DND-41 (cell line): ENCODE data around the gene DLG1.

ENCODE experiments used
- ATAC-seq: fragments of 200-7000 bp; cut with Tn5 transposase; 3 replicates; pipeline ENCODE4 v1.9.1; 2021; ENCODE audit warnings: low read depth; ENCODE audit not compliant: insufficient read depth
- DNase-seq: peaks from one replicate; pipeline ENCODE4 v3.0.0-alpha.2; 2020
- H2AFZ ChIP-seq: 2 replicates; pipeline ENCODE4 v1.6.0; 2012; ENCODE audit warnings: low read depth, low read length
- H3K27ac ChIP-seq: 2 replicates; pipeline ENCODE4 v1.5.1; 2012; ENCODE audit warnings: low read length, inconsistent platforms
- H3K27me3 ChIP-seq: fragments of 200-600 bp; sonication (generic); 2 replicates; pipeline ENCODE4 v1.6.0; 2012; ENCODE audit warnings: low read length, mild to moderate bottlenecking, inconsistent platforms; ENCODE audit not compliant: insufficient read depth, poor library complexity
- H3K36me3 ChIP-seq: 2 replicates; pipeline ENCODE4 v1.5.1; 2012; ENCODE audit warnings: low read length, inconsistent platforms; ENCODE audit not compliant: insufficient read depth
- H3K4me1 ChIP-seq: 2 replicates; pipeline ENCODE4 v1.5.1; 2012; ENCODE audit warnings: mild to moderate bottlenecking, low read length; ENCODE audit not compliant: insufficient read depth
- H3K4me2 ChIP-seq: 2 replicates; pipeline ENCODE4 v1.6.0; 2012; ENCODE audit warnings: mild to moderate bottlenecking, moderate library complexity, low read length, inconsistent platforms; ENCODE audit not compliant: insufficient read depth
- H3K4me3 ChIP-seq, 2 experiments: fragments of 200-600 bp in 1 of 2; shearing (Covaris generic) in 1 of 2; 2 replicates each; pipeline ENCODE4 v1.5.1; 2012 to 2016; ENCODE audit warnings: inconsistent platforms in 2 of 2, low read length in 2 of 2, mild to moderate bottlenecking in 2 of 2, low read depth in 1 of 2, moderate library complexity in 1 of 2
- H3K79me2 ChIP-seq: 2 replicates; pipeline ENCODE4 v1.6.0; 2012; ENCODE audit warnings: low read length, inconsistent platforms; ENCODE audit not compliant: insufficient read depth
- H3K9ac ChIP-seq: 2 replicates; pipeline ENCODE4 v1.6.0; 2012; ENCODE audit warnings: low read depth, mild to moderate bottlenecking, inconsistent platforms, low read length, moderate library complexity
- H3K9me3 ChIP-seq: 2 replicates; pipeline ENCODE4 v1.5.1; 2012; ENCODE audit warnings: low read length, moderate library complexity, mild to moderate bottlenecking, inconsistent platforms; ENCODE audit not compliant: insufficient read depth, severe bottlenecking
- H4K20me1 ChIP-seq: 2 replicates; pipeline ENCODE4 v1.6.0; 2012; ENCODE audit warnings: low read length; ENCODE audit not compliant: insufficient read depth
- EZH2 ChIP-seq: IDR thresholded peaks from 3 replicates; pipeline ENCODE4 v1.6.1; 2012; ENCODE audit warnings: borderline replicate concordance, low read depth, mild to moderate bottlenecking, moderate library complexity, low read length, inconsistent platforms; ENCODE audit not compliant: severe bottlenecking
- TF ChIP-seq, protein P1 (sequence below): IDR thresholded peaks from 2 replicates; pipeline ENCODE4 v1.5.1; 2012; ENCODE audit warnings: borderline replicate concordance, low read length, moderate library complexity, mild to moderate bottlenecking; ENCODE audit not compliant: poor library complexity, severe bottlenecking; ENCODE audit errors: extremely low read depth

The DLG1 gene

DNA sequence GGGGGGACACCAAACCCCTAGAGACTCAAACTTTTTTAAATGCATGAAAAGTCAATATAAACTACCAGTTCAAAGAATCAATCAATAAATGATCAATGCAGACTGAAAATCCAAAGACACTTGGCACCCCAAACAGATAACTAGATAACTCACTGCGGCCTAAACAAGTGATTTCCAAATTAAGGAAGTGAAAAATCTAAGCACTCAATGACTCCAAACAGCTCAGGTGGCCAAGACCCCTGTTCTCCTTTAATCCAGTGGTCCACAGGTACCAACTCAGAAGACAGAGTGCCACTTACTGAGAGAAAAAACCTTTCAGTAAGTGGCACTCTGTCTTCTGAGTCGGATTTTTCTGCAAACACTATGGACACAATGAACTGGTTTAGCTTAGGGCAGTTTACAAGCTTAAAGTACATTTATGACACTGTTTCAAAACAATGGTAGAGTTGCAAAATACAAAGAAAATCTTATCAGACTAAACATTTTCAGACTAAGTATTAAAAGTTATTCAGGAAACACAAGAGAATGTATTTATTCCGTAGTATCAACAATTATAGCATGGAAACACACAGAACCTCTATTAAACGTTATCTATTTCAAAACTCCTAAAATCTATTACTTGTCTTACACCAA lies 4.7 kb downstream of the DLG1 start:
- no peak for ATAC-seq
- DNase-seq = no peak
- H3K79me2 ChIP-seq = peaks cover 74% of the 10 kb centered on the region
- peaks cover 1% of the 10 kb centered on the region for H3K27me3 ChIP-seq
- peaks cover 38% of the 10 kb centered on the region for H3K4me1 ChIP-seq
- no peak overlapping the region for H3K4me3 ChIP-seq
- no peaks in the 10 kb centered on the region for H3K9me3 ChIP-seq
- no peak overlapping the region for H3K27ac ChIP-seq
- H3K36me3 ChIP-seq = peaks cover 61% of the 10 kb centered on the region
- TF ChIP-seq, protein P1, sequence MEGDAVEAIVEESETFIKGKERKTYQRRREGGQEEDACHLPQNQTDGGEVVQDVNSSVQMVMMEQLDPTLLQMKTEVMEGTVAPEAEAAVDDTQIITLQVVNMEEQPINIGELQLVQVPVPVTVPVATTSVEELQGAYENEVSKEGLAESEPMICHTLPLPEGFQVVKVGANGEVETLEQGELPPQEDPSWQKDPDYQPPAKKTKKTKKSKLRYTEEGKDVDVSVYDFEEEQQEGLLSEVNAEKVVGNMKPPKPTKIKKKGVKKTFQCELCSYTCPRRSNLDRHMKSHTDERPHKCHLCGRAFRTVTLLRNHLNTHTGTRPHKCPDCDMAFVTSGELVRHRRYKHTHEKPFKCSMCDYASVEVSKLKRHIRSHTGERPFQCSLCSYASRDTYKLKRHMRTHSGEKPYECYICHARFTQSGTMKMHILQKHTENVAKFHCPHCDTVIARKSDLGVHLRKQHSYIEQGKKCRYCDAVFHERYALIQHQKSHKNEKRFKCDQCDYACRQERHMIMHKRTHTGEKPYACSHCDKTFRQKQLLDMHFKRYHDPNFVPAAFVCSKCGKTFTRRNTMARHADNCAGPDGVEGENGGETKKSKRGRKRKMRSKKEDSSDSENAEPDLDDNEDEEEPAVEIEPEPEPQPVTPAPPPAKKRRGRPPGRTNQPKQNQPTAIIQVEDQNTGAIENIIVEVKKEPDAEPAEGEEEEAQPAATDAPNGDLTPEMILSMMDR = no peak
- TF ChIP-seq EZH2 = no peak
- 0 out of 2 replicates have a peak, but pooled peaks cover 6% of the 10 kb centered on the region for H4K20me1 ChIP-seq
- H2AFZ ChIP-seq = no peak overlapping the region
- H3K4me2 ChIP-seq = peak overlapping the region; percentile 23; the same call in 1 of the 2 replicates
- no peak overlapping the region for H3K9ac ChIP-seq

GRCh38 chr3:197292648-197293047 lies 5.8 kb downstream of the DLG1 start:
- no peaks in the 10 kb centered on the region for H3K27me3 ChIP-seq
- ATAC-seq (no peak), DNase-seq (no peak)
- no peaks in the 10 kb centered on the region for H3K9me3 ChIP-seq
- no peak overlapping the region for H2AFZ ChIP-seq
- no peak overlapping the region for H3K4me3 ChIP-seq
- no peak for TF ChIP-seq EZH2
- TF ChIP-seq, protein P1 = no peak
- H3K4me1 ChIP-seq = peaks cover 37% of the 10 kb centered on the region
- H3K9ac ChIP-seq = no peak overlapping the region
- peaks cover 67% of the 10 kb centered on the region for H3K36me3 ChIP-seq
- H3K79me2 ChIP-seq = peaks cover 74% of the 10 kb centered on the region
- 0 out of 2 replicates have a peak, but pooled peaks cover 6% of the 10 kb centered on the region for H4K20me1 ChIP-seq
- no peak overlapping the region for H3K4me2 ChIP-seq
- H3K27ac ChIP-seq = no peak overlapping the region

GRCh38 chr3:197292083-197292646 lies 6.2 kb downstream of the DLG1 start:
- peaks cover 69% of the 10 kb centered on the region for H3K36me3 ChIP-seq
- H3K4me3 ChIP-seq = no peak overlapping the region
- no peaks in the 10 kb centered on the region for H3K27me3 ChIP-seq
- no peak overlapping the region for H3K4me2 ChIP-seq
- H3K9ac ChIP-seq = no peak overlapping the region
- ATAC-seq = no peak
- DNase-seq = no peak
- H4K20me1 ChIP-seq = 0 out of 2 replicates have a peak, but pooled peaks cover 6% of the 10 kb centered on the region
- TF ChIP-seq EZH2 = no peak
- TF ChIP-seq, protein P1 = no peak
- H3K79me2 ChIP-seq = peaks cover 70% of the 10 kb centered on the region
- no peak overlapping the region for H2AFZ ChIP-seq
- H3K27ac ChIP-seq = no peak overlapping the region
- H3K4me1 ChIP-seq = peaks cover 36% of the 10 kb centered on the region
- no peaks in the 10 kb centered on the region for H3K9me3 ChIP-seq
